ENCODE measurements around the gene SYCN.

Gene SYCN

GRCh38 chr19:39175564-39175963 is 28.5 kb downstream of the SYCN start:
- no peak for TF ChIP-seq CTCF (IDR thresholded peaks at IDR 0.05)
- no peak for DNase-seq (ENCODE audit: low spot score)
- no peak overlapping the region for H3K4me3 ChIP-seq
- no peak overlapping the region for H3K27ac ChIP-seq

GRCh38 chr19:39174558-39175544 is 29.2 kb downstream of the SYCN start:
- TF ChIP-seq CTCF (IDR thresholded peaks at IDR 0.05) = no peak
- H3K4me3 ChIP-seq = no peak overlapping the region
- no peak for DNase-seq (ENCODE audit: low spot score)
- H3K27ac ChIP-seq = no peak overlapping the region

GRCh38 chr19:39174142-39174541 is 29.9 kb downstream of the SYCN start:
- Histone ChIP-seq H3K4me3 (no peak overlapping the region), H3K27ac (no peak overlapping the region)
- no peak for TF ChIP-seq CTCF (IDR thresholded peaks at IDR 0.05)
- no peak for DNase-seq (ENCODE audit: low spot score)

- DNase-seq (ENCODE audit: low spot score) = no peak
- TF ChIP-seq CTCF (IDR thresholded peaks at IDR 0.05) = no peak
- Histone ChIP-seq H3K27ac (no peak overlapping the region), H3K4me3 (no peak overlapping the region)
These were observed 30.5 kb downstream of the SYCN start for GRCh38 chr19:39173502-39173991.

- no peak for TF ChIP-seq CTCF (IDR thresholded peaks at IDR 0.05)
- Histone ChIP-seq H3K27ac (no peak overlapping the region), H3K4me3 (no peak overlapping the region)
- no peak for DNase-seq (ENCODE audit: low spot score)
These were observed 31.2 kb downstream of the SYCN start for GRCh38 chr19:39172700-39173501.

GRCh38 chr19:39171479-39172465 is 32.3 kb downstream of the SYCN start:
- no peak overlapping the region for H3K27ac ChIP-seq
- no peak for TF ChIP-seq CTCF (IDR thresholded peaks at IDR 0.05)
- no peak for DNase-seq (ENCODE audit: low spot score)
- no peak overlapping the region for H3K4me3 ChIP-seq

All from coronary artery (tissue), 2 donors.